K562 (cell line): ENCODE measurements around the gene GALM.

Source experiments
- CEBPB ChIP-seq: fragments of 450-650 bp; IDR thresholded peaks from 2 replicates; pipeline ENCODE4 v1.6.1; 2016; ENCODE audit warnings: missing genetic modification characterization, missing compliant biosample characterization
- CTCF ChIP-seq, 3 experiments: IDR thresholded peaks in 2 of 3; conservative IDR thresholded peaks in 1 of 3; 2 replicates each; pipeline ENCODE4 v1.5.1; 2011 to 2012; ENCODE audit warnings: low read length in 3 of 3, mild to moderate bottlenecking in 3 of 3, control low read depth in 2 of 3, improper control_type of control experiment in 1 of 3, inconsistent platforms in 1 of 3, low read depth in 1 of 3, mixed read lengths in 1 of 3, moderate library complexity in 1 of 3; ENCODE audit not compliant: insufficient read depth in 2 of 3
- E2F1 ChIP-seq: sonication (generic); formaldehyde crosslinking; IDR thresholded peaks from 2 replicates; pipeline ENCODE4 v1.8.1; 2023; ENCODE audit warnings: mild to moderate bottlenecking, missing genetic modification reagents, moderate library complexity
- EP300 ChIP-seq: IDR thresholded peaks from 2 replicates; pipeline ENCODE4 v1.6.1; 2012; ENCODE audit warnings: low read length, improper control_type of control experiment
- FOXK1 ChIP-seq: sonication (generic); formaldehyde crosslinking; IDR thresholded peaks from 2 replicates; pipeline ENCODE4 v1.8.0; 2022; ENCODE audit warnings: missing genetic modification reagents, mild to moderate bottlenecking, borderline replicate concordance
- MEIS2 ChIP-seq: fragments of 450-650 bp; IDR thresholded peaks from 2 replicates; pipeline ENCODE4 v1.6.1; 2014; ENCODE audit warnings: mild to moderate bottlenecking; ENCODE audit not compliant: partially characterized antibody
- SNRNP70 ChIP-seq: fragments of 200-400 bp; formaldehyde crosslinking; optimal IDR thresholded peaks from 2 replicates; pipeline ENCODE3; 2017; ENCODE audit warnings: low read depth, low read length

DNA sequence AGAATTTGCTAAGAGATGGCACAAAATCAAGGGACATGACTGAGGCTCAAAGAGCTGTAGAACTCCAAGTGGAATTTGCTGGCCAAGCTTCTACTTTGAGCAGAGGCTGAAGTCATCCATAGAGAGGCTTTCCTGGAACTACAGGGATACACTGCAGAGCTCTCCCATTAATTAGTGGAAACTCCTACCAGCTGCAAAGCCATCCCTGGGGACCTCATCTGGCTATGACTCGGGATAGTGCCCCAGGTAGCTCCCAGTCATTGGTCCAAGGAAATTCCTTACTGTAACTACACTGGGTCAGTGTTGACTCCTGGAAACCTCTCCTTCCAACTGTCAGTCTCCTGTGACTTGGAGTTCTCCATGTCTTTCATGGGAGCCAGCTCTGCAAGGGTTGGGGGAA, 10.5 kb upstream of the GALM start:
- no peak for TF ChIP-seq EP300
- TF ChIP-seq CEBPB (tag), result no peak
- no peak for TF ChIP-seq E2F1 (CRISPR knock-in tag)
- TF ChIP-seq FOXK1 (CRISPR knock-in tag), result no peak
- TF ChIP-seq SNRNP70, result no peak
- TF ChIP-seq MEIS2, result no peak
- no peak for TF ChIP-seq CTCF (IDR thresholded peaks at IDR 0.05 in 2 of 3, conservative IDR thresholded peaks at IDR 0.05 in 1 of 3; ENCODE audit: insufficient read depth in 2 of 3, low read depth in 1 of 3, low read length in 3 of 3)
